A673 (cell line): ENCODE data around the gene MYCBPAP. TPM values are rescaled to one million over a fixed set of nuclear protein-coding genes. Genes with fewer than 3 reads are reported as not detected.

Source experiments
- BruUV-seq: library from RNA; stranded (reverse); fragments of 400-500 nt; replicated peaks from 2 replicates; lab custom pipeline; 2021; lab: Mats Ljungman, UMichigan
- CTCF ChIA-PET: fragments of 300-600 bp; sonication (Branson Sonifier 250); formaldehyde crosslinking; loops from one replicate; lab custom pipeline; 2022; ENCODE audit warnings: antibody characterized with exemption; lab: Charles Lee
- POLR2A ChIA-PET: fragments of 300-600 bp; sonication (Branson Sonifier 250); formaldehyde crosslinking; loops from one replicate; lab custom pipeline; 2022; ENCODE audit warnings: antibody characterized with exemption; ENCODE audit not compliant: low non-redundant PET; lab: Charles Lee
- DNase-seq: peaks from one replicate; pipeline ENCODE4 v3.0.0-alpha.2; 2015; ENCODE audit warnings: low spot score
- H3K27ac ChIP-seq: fragments of 200-600 bp; sonication (generic); 2 replicates; pipeline ENCODE4 v1.5.1; 2016; ENCODE audit warnings: mixed run types, low read depth, mild to moderate bottlenecking, mixed read lengths, antibody characterized with exemption, low read length; ENCODE audit not compliant: poor library complexity, severe bottlenecking
- H3K27me3 ChIP-seq: fragments of 200-600 bp; sonication (generic); replicated peaks from 2 replicates; pipeline ENCODE4 v1.6.1; 2017; ENCODE audit warnings: mixed run types, low read depth, mild to moderate bottlenecking, mixed read lengths, antibody characterized with exemption, low read length; ENCODE audit not compliant: insufficient read depth, poor library complexity
- H3K36me3 ChIP-seq: fragments of 200-600 bp; sonication (generic); 2 replicates; pipeline ENCODE4 v1.6.1; 2016; ENCODE audit warnings: mixed run types, mild to moderate bottlenecking, mixed read lengths, antibody characterized with exemption, low read length; ENCODE audit not compliant: insufficient read depth, poor library complexity, severe bottlenecking
- H3K4me1 ChIP-seq: fragments of 200-600 bp; sonication (generic); 2 replicates; pipeline ENCODE4 v1.6.1; 2017; ENCODE audit warnings: mixed run types, mild to moderate bottlenecking, mixed read lengths, antibody characterized with exemption, low read length; ENCODE audit not compliant: insufficient read depth, poor library complexity, severe bottlenecking
- H3K4me3 ChIP-seq: fragments of 200-600 bp; sonication (generic); 2 replicates; pipeline ENCODE4 v1.5.1; 2016; ENCODE audit warnings: low read depth, mixed run types, mild to moderate bottlenecking, mixed read lengths, low read length; ENCODE audit not compliant: poor library complexity, severe bottlenecking
- H3K9me3 ChIP-seq: fragments of 200-600 bp; sonication (generic); 2 replicates; pipeline ENCODE4 v1.6.1; 2016; ENCODE audit warnings: mixed run types, low read depth, mild to moderate bottlenecking, mixed read lengths, antibody characterized with exemption, low read length; ENCODE audit not compliant: poor library complexity, severe bottlenecking
- CTCF ChIP-seq: fragments of 300-800, 200-600 bp; sonication (generic); conservative IDR thresholded peaks from 2 replicates; pipeline ENCODE4 v1.5.1; 2017; ENCODE audit warnings: low read depth, mild to moderate bottlenecking, antibody characterized with exemption, low read length, moderate library complexity, mixed read lengths
- EZH2 ChIP-seq: fragments of 200-600 bp; sonication (generic); IDR thresholded peaks from 2 replicates; pipeline ENCODE4 v1.6.1; 2017; ENCODE audit warnings: borderline replicate concordance, low read depth, mild to moderate bottlenecking, mixed read lengths, antibody characterized with exemption, low read length; ENCODE audit not compliant: poor library complexity, severe bottlenecking
- intact Hi-C: fragments of 100-400 bp; cut with micrococcal nuclease; formaldehyde crosslinking; loops from one replicate; pipeline ENCODE4 v1.10.0; 2022; ENCODE audit not compliant: unreplicated experiment
- total RNA-seq: library from RNA; stranded (reverse); gene quantifications from 2 replicates; pipeline ENCODE4 v1.2.3, GENCODE V29; 2021

Gene MYCBPAP
- total RNA-seq, 1 experiment from 2014 or later = 0.92 TPM

GRCh38 chr17:50508573-50509460, 578 bp downstream of the MYCBPAP start:
- H3K4me1 ChIP-seq = peaks cover 6% of the 10 kb centered on the region
- H3K4me3 ChIP-seq = peak overlapping the region; percentile 48
- no peak for DNase-seq
- no peaks in the 10 kb centered on the region for H3K36me3 ChIP-seq
- ChIA-PET CTCF (no interaction called here), POLR2A (interaction anchor here (0.6 kb wide), 1 partner anchor 358 kb away, joined by 4 read pairs; the partner anchor contains the start of gene TOB1)
- H3K27ac ChIP-seq = no peak overlapping the region
- TF ChIP-seq CTCF (no peak), EZH2 (no peak)
- no peaks in the 10 kb centered on the region for H3K27me3 ChIP-seq
- H3K9me3 ChIP-seq = no peaks in the 10 kb centered on the region
- BruUV-seq = no TSS peak
- intact Hi-C loops = no loop called here

GRCh38 chr17:50511058-50511457, 2.8 kb downstream of the MYCBPAP start:
- H3K27ac ChIP-seq = no peak overlapping the region
- ChIA-PET POLR2A (no interaction called here), CTCF (interaction anchor here (0.5 kb wide), 1 partner anchor 10 kb away, joined by 4 read pairs; no protein-coding TSS in a partner anchor)
- TF ChIP-seq EZH2 (no peak), CTCF (no peak)
- intact Hi-C loops = no loop called here
- H3K9me3 ChIP-seq = no peaks in the 10 kb centered on the region
- H3K4me1 ChIP-seq = peaks cover 6% of the 10 kb centered on the region
- no peaks in the 10 kb centered on the region for H3K27me3 ChIP-seq
- BruUV-seq = no TSS peak
- DNase-seq = no peak
- no peaks in the 10 kb centered on the region for H3K36me3 ChIP-seq
- H3K4me3 ChIP-seq = no peak overlapping the region

GRCh38 chr17:50513495-50513894, 5.3 kb downstream of the MYCBPAP start:
- POLR2A ChIA-PET = no interaction called here
- CTCF ChIA-PET = no interaction called here
- no peaks in the 10 kb centered on the region for H3K4me1 ChIP-seq
- no peaks in the 10 kb centered on the region for H3K27me3 ChIP-seq
- H3K4me3 ChIP-seq = no peak overlapping the region
- no peaks in the 10 kb centered on the region for H3K9me3 ChIP-seq
- no peak overlapping the region for H3K27ac ChIP-seq
- H3K36me3 ChIP-seq = no peaks in the 10 kb centered on the region
- intact Hi-C loops = no loop called here
- no peak for DNase-seq
- no TSS peak for BruUV-seq
- TF ChIP-seq EZH2 (no peak), CTCF (no peak)
